GM21825 (cell line): Measurements from ENCODE around the gene SHISA3.

Experiments used
- ATAC-seq: cut with Tn5 transposase; IDR thresholded peaks from one replicate; pipeline ENCODE4 v1.9.1; 2021; ENCODE audit warnings: mild to moderate bottlenecking, moderate library complexity; ENCODE audit not compliant: unreplicated experiment

Gene SHISA3

DNA sequence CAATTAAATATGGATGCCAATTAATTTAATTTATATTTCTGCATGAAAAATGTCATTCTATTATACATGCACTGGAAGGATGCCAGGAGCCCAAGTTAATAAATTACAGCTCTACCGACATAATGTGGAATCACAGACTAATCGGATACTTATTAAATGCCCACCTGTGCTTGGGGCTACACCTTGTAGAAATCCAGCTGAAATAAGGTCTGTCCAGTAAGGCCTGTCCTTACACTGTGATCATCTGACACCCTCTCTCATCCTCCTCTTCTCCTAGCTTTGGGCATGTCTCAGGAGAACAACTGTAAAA is 6.0 kb upstream of the SHISA3 start:
- ATAC-seq = no peak

DNA sequence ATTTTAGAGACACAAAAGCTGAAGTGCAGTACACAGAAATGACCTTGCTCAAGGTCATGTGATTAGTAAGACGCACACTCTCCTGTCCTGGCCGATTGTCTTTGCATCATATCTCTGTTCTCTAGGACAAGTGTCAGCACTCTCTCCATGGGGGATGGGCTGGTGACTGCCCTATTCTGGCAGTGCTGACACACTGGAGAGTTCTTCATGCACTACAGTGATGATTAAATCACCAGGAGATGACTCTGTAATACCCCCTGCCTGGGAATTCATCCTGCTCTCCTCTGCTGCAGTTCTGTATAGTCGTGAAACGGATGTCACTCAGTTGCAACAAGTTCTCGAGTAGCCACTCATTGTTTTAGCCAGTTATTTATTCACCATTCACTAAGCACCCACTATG is 5.3 kb upstream of the SHISA3 start:
- no peak for ATAC-seq

- no peak for ATAC-seq
Measured at GRCh38 chr4:42392436-42392835, 4.9 kb upstream of the SHISA3 start.

- ATAC-seq = no peak
Measured at GRCh38 chr4:42395595-42395994, 1.7 kb upstream of the SHISA3 start.

- ATAC-seq = no peak
Measured at GRCh38 chr4:42396361-42396751, 932 bp upstream of the SHISA3 start.

GRCh38 chr4:42397635-42398170 is 415 bp downstream of the SHISA3 start:
- no peak for ATAC-seq

DNA sequence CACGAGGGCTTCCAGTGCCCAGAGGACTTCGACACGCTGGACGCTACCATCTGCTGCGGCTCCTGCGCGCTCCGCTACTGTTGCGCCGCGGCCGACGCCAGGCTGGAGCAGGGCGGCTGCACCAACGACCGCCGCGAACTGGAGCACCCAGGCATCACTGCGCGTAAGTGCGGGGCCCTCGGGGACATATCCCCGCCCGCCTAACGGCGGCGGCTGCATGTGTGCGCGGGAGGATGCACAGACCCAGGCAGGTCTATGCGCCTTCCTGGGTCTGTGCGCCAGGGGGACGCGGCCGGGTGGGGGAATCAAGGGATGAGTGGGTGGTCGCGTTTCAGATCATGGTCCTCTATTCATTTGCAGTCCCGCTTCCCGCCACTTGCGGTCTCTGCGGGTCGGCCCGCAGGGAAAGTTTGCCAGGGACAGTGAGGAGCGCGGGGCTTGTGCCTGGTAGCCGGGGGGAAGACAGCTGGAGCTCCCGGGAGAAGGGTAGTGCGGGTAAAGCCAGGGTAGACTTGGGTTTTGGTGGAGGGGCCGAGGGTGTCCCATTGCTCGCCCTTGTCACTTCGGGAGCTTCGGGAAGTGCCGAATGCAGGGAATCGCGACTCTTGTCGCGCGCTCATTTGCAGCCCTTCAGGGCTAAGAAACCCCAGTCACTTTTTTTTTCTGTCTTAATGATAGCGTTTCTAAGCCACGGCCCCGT is 1.0 kb downstream of the SHISA3 start:
- ATAC-seq = no peak

DNA sequence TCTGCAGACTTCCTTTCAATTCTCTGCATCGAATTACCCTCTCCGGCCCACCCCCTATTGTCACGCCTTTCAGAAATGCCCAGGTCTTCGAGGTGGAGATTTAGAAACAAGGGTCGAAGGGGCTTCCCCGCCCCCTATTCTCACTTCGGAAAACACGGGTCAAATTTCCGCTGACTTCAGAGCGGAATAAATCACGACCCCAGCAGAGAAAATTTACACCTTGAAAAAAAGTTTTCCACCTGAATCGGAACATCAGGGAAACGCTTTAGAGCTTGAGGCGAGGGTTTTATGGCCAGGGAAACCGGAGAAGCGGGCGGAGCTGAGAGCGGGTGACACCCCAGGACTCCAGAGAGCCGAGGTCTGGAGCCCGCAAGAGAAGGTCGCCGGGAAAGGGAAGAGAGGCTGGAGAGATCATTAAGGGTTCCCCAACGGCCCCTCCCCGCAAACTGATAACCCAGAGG is 1.6 kb downstream of the SHISA3 start:
- ATAC-seq = no peak

DNA sequence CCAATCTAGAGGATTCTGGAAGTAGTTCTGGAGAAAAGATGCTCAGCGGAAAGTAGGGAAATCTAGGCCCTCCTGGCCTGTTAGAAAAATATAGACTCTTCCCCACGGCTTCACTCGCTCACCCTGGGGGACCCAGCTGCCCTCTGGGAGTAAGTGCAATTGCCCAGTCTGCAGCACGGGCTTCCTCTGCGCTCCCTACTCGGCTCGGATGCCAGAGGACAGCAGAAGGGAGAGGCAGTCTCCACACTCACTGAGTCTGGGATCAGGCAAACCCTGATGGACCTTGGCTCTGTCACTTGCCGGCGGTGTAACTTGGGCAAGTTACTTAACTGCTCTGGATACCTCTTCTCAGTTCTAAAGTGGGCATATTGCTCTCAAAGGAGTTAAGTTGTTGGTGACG is 2.1 kb downstream of the SHISA3 start:
- ATAC-seq = no peak

- ATAC-seq = no peak
Measured at GRCh38 chr4:42401171-42401570, 3.9 kb downstream of the SHISA3 start.

DNA sequence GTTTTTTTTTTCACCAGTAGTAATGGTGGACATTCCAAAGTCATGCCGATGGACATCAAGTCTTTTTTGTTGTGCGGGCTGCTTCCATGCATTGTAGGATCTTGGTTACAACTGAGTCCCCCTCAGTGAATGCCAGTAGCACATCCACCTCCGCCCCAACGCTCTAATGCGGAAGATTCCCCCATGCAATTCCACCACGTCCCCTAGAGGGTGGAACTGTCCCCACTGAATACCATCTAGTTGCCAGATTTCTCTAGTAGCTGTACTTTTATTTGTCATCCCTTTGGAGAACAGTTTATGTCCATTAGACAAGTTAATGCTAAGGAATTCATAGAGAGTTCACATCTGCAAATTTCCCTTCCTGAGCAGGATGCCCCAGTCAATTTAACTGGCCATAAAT is 6.7 kb downstream of the SHISA3 start:
- no peak for ATAC-seq

DNA sequence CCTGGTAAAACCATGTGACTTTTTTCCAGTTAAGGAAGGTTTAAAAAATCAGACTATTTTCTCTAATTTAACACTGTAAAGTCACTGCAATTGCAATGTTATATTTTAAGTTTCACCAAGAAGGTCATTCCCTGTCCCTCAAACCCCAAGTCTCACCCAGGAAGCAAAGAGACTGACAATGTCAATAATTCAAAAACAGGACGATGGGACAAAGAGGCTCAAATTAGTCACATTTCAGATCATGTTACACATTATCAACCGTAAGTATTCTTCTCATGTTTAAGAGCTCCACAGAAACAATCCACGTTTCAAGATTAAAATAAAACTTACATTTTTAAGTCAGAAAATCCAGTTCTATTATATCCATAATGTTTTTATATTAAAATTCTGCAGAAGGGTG is 13.2 kb downstream of the SHISA3 start:
- no peak for ATAC-seq

GRCh38 chr4:42411803-42412202 is 14.5 kb downstream of the SHISA3 start:
- ATAC-seq = no peak

GRCh38 chr4:42412251-42412650 is 15.0 kb downstream of the SHISA3 start:
- no peak for ATAC-seq

- no peak for ATAC-seq
Measured at GRCh38 chr4:42415281-42415680, 18.0 kb downstream of the SHISA3 start.

- no peak for ATAC-seq
Measured at GRCh38 chr4:42416017-42416416, 18.7 kb downstream of the SHISA3 start.

GRCh38 chr4:42417550-42417949 is 20.3 kb downstream of the SHISA3 start:
- ATAC-seq = no peak

DNA sequence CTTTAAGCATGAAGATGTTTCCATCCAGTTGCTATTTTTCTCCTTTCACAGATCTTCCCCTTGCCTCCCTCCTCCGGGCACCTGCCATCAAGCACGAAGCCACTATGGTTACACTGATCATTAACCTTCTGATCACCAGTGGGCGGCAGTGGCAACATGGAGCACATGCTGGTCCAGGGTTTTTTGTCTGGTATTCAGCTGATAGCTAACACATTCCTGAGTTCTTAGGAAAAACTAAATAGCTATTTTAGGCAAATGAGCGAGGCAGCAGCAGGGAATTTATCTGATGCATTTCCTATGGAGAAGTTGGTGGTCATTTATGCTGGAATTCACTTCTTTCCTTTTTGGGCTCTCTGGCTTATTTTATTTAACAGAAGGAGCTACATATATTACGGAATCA is 22.9 kb downstream of the SHISA3 start:
- no peak for ATAC-seq

DNA sequence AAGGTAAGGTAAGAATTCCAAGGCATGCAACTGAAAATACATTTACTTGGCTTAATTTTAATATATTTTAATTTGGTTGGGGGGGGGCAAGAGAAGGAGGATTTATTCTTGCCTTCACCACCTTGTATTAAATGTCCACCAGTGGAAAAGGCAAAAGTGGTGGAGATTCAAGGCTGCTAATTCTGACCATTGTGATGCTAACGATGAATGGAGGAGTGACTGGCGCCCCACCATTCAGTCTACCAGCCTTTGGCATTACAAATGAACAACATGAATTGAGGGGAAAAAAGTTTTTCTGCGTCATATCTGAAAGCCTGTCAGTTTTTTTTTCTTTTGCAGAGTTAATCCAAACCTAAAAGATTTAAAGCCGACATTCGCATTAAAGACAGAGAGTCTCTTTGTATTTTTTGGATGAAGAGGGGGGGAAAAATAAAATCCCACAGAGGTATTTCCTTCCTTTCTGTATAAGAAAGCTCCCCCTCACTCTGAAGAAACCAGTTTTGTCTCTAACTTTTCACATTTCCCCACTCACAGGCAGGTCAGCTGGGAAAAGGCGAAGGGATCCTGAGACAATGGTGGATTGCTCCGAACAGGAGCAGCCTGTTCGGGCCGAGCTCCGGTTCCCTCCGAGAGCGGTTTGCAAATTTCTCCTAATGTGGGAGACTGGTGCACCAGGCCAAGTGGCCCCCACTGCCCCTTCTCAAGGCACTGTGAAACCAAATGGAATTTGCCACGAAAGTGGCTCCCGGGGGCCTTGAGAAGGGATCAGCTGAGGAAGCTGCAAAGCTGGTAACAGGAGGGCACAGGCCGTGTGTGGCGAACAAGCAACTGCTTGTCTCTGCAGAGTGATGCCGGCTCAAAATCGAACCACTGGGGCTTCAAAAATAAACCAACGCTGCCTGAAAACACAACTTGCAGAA is 28.1 kb downstream of the SHISA3 start:
- ATAC-seq = no peak

DNA sequence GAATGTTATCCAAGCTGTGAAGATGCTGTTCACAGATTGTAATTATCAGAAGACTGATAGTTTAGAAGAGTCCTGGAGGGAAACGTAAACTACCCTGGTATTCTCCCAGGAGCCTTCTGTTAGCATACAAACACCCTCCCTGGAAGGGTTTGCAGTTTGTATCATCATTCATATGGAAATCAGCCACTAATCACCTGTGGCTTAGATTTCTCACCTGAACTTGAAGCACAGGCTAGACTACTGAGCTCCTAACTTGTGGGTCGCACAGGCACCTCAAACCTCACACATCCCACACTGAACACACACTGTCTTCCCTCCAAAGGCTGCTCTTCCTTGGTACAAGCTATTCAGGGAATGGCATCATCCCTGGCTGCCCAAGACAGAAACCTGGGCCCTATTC is 30.7 kb downstream of the SHISA3 start:
- no peak for ATAC-seq

DNA sequence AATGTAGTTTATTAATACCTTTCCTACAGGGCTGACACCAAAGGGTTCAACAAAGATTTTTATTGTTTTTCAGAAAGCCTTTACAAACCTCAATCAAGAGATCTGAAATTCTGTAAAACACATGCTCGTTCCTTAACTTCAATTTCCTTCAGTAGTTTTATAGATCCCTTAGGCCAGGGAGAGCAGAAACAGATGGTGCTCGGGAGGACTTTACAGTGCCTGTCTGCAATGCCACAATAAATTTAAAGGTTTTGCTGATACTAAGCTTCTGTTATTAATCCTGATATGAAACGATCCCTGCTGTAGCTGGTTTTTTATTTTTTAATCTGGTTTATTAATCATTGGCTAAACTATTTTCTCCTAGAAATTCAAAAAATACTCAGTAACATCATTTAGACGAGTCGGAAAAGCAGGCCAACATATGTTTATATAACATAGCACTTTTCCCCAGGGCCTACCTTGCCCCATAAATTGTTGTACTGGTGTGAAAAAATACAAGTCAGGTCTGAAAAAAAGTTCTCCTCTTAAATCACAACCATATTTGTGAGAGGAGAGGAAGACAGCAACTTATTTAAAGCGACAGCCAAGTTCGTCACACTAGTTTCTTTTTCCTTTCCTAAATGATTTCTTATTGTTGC is 39.8 kb downstream of the SHISA3 start:
- no peak for ATAC-seq

- ATAC-seq = no peak
Measured at GRCh38 chr4:42440083-42440482, 42.8 kb downstream of the SHISA3 start.
